Loucy (cell line): ENCODE results near the gene MYBBP1A.

Experiments used
- H2AFZ ChIP-seq: fragments of 200-600 bp; sonication (generic); 2 replicates; pipeline ENCODE4 v1.6.0; 2016; ENCODE audit warnings: antibody characterized with exemption, mild to moderate bottlenecking, low read length, moderate library complexity
- H3F3A ChIP-seq: fragments of 200-600 bp; 2 replicates; pipeline ENCODE4 v1.6.0; 2016; ENCODE audit warnings: antibody characterized with exemption, low read depth, mild to moderate bottlenecking
- H3K27me3 ChIP-seq: fragments of 200-600 bp; sonication (generic); 2 replicates; pipeline ENCODE4 v1.6.1; 2014; ENCODE audit warnings: low read length, mild to moderate bottlenecking; ENCODE audit not compliant: insufficient read depth, poor library complexity, severe bottlenecking
- H3K36me3 ChIP-seq: fragments of 200-600 bp; sonication (generic); 2 replicates; pipeline ENCODE4 v1.6.1; 2016; ENCODE audit warnings: low read length; ENCODE audit not compliant: insufficient read depth
- H3K4me1 ChIP-seq: fragments of 200-600 bp; sonication (generic); 2 replicates; pipeline ENCODE4 v1.5.1; 2014; ENCODE audit warnings: low read length, mild to moderate bottlenecking; ENCODE audit not compliant: insufficient read depth, poor library complexity, severe bottlenecking
- H3K4me2 ChIP-seq: fragments of 200-600 bp; sonication (generic); 2 replicates; pipeline ENCODE4 v1.6.0; 2014; ENCODE audit warnings: antibody characterized with exemption, low read length, low read depth, mild to moderate bottlenecking; ENCODE audit not compliant: poor library complexity, severe bottlenecking
- H3K4me3 ChIP-seq: fragments of 200-600 bp; sonication (generic); 2 replicates; pipeline ENCODE4 v1.5.1; 2014; ENCODE audit warnings: low read length, mild to moderate bottlenecking, mixed read lengths; ENCODE audit not compliant: poor library complexity, severe bottlenecking
- H3K79me2 ChIP-seq: fragments of 200-600 bp; sonication (generic); 2 replicates; pipeline ENCODE4 v1.6.1; 2014; ENCODE audit warnings: low read length; ENCODE audit not compliant: insufficient read depth
- H3K9ac ChIP-seq: fragments of 200-600 bp; sonication (generic); 2 replicates; pipeline ENCODE4 v1.6.0; 2014; ENCODE audit warnings: mild to moderate bottlenecking, low read depth, low read length, moderate library complexity; ENCODE audit not compliant: poor library complexity, severe bottlenecking
- H3K9me2 ChIP-seq: fragments of 200-600 bp; sonication (generic); replicated peaks from 2 replicates; pipeline ENCODE4 v1.6.1; 2016; ENCODE audit warnings: low read depth, low read length, mixed read lengths
- H3K9me3 ChIP-seq: fragments of 200-600 bp; sonication (generic); 2 replicates; pipeline ENCODE4 v1.6.1; 2014; ENCODE audit warnings: mild to moderate bottlenecking, antibody characterized with exemption, low read length, low read depth; ENCODE audit not compliant: insufficient read depth
- H4K20me1 ChIP-seq: fragments of 200-600 bp; sonication (generic); 2 replicates; pipeline ENCODE4 v1.6.0; 2014; ENCODE audit warnings: antibody characterized with exemption, low read length, mild to moderate bottlenecking; ENCODE audit not compliant: insufficient read depth, poor library complexity, severe bottlenecking
- CTCF ChIP-seq: fragments of 200-600 bp; sonication (generic); conservative IDR thresholded peaks from 2 replicates; pipeline ENCODE4 v1.5.1; 2014; ENCODE audit warnings: mild to moderate bottlenecking, antibody characterized with exemption, low read length
- EZH2phosphoT487 ChIP-seq: fragments of 200-600 bp; IDR thresholded peaks from 2 replicates; pipeline ENCODE4 v1.6.1; 2018; ENCODE audit warnings: antibody characterized with exemption, mild to moderate bottlenecking, moderate library complexity, borderline replicate concordance

Gene MYBBP1A

GRCh38 chr17:4498461-4499397 lies 56.5 kb downstream of the MYBBP1A start, which contains the start of gene SPNS2:
TSS of gene SPNS2 (plus strand) at chr17:4498881. CDS start at chr17:4499048, 167 bp downstream.
- Histone ChIP-seq H3K27me3 (no peaks in the 10 kb centered on the region), H2AFZ (peak within 1 kb of the TSS; percentile 83), H4K20me1 (no peaks in the 10 kb centered on the region)

DNA sequence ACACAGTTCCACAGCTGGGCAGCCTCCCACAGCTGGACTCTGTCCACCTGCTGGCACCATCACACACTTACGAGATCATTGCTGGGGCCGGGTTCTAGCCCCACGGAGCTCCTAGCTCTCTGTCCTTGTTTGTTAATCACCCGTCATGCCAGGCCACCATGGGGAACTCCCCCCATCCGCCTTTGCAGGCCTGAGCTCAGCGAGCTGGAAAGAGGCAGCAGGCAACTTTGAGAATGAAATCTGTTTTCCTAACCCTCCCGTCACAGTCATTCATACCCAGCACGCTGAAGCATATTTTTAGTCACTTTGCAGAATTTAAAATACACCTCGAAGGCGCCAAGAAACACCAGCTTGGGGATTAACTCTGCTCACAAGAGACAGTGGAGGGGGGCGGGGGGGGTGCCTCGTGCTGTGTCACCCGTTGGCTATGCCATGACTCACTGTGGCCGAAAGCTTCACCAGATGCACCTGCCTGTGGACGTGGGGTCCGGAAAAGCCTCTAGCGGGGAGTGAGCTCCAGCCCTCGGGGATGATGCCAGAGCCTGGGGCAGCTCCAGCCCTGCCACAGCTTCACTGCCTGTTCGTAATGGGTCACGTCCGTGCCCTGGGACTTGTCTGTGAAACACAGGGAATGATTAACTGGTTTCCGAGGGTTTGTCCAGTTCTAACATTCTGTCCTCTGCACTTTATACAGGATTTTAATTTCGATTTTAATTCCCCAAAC lies 57.9 kb downstream of the MYBBP1A start:
- no peak overlapping the region for H3K4me2 ChIP-seq
- no peaks in the 10 kb centered on the region for H3K9me3 ChIP-seq
- peaks cover 4% of the 10 kb centered on the region for H3F3A ChIP-seq
- no peak overlapping the region for H2AFZ ChIP-seq
- H3K27me3 ChIP-seq: no peaks in the 10 kb centered on the region
- no peak overlapping the region for H3K9ac ChIP-seq
- peaks cover 24% of the 10 kb centered on the region for H3K79me2 ChIP-seq
- H3K4me1 ChIP-seq: peaks cover 28% of the 10 kb centered on the region
- TF ChIP-seq EZH2phosphoT487 (no peak), CTCF (no peak)
- H3K9me2 ChIP-seq: no peaks in the 10 kb centered on the region
- H3K4me3 ChIP-seq: no peak overlapping the region
- H4K20me1 ChIP-seq: peaks cover 3% of the 10 kb centered on the region
- no peaks in the 10 kb centered on the region for H3K36me3 ChIP-seq

More at GRCh38 chr17:4498461-4499397, 56.5 kb downstream of the MYBBP1A start, which contains the start of gene SPNS2:
- Histone ChIP-seq H3K4me2 (peak within 1 kb of the TSS; percentile 95), H3K9ac (peak within 1 kb of the TSS; percentile 79), H3K9me3 (no peaks in the 10 kb centered on the region), H3K36me3 (no peaks in the 10 kb centered on the region), H3K4me3 (peak within 1 kb of the TSS; percentile 77), H3K9me2 (no peaks in the 10 kb centered on the region), H3K4me1 (peaks cover 40% of the 10 kb centered on the region), H3F3A (peaks cover 4% of the 10 kb centered on the region), H3K79me2 (peaks cover 39% of the 10 kb centered on the region)
- no peak for TF ChIP-seq EZH2phosphoT487
- no peak; the same call in 1 of the 2 replicates for TF ChIP-seq CTCF

DNA sequence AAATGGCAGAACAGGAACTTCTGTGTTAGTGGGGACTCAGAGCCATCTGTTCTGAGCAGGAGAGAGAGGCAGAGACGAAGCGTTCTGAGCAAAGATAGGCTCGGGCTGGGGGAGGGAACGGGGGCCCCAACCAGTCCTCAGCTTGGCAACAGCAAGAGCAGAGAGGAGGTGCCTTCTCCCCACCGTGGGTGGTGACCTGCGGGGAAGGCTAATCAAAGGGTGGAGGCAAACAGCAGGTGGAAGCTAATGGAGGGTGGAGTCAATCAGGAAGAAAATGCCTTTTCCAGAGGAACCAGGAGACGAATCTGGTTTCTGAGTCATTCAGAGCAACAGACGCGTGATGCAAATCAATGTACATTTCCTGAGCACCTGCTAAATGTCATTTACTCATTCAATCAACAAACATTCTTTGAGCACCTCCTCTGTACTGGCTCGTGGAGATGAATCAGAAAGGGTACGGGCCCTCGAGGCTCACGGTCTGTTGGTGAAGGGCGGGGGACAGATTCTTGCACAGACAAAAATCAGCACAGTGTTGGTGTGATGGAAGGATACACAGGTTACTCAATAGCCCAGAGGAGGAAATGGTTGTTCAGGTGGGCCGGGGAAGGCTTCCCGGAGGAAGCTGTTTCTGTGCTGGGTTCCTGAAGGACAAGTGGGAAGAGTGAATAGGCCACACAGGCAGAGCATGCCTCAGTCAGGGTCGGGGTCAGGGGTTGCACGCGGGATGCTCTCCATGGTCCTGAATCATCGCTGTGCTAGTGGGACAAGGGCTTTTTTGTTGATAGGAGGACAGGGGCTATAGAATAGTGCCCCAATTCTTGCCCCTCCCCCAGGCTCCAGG lies 62.2 kb downstream of the MYBBP1A start:
- H3K79me2 ChIP-seq: no peaks in the 10 kb centered on the region
- TF ChIP-seq EZH2phosphoT487: no peak
- TF ChIP-seq CTCF: no peak

More for the DNA sequence above, 62.2 kb downstream of the MYBBP1A start:
- Histone ChIP-seq H3K4me3 (no peak overlapping the region), H3K36me3 (peaks cover 17% of the 10 kb centered on the region; the same call in 1 of the 2 replicates), H4K20me1 (peaks cover 3% of the 10 kb centered on the region), H3K9me3 (no peaks in the 10 kb centered on the region), H3K9ac (no peak overlapping the region), H3K4me2 (no peak overlapping the region), H3K9me2 (no peaks in the 10 kb centered on the region), H3K4me1 (peaks cover 1% of the 10 kb centered on the region), H2AFZ (no peak overlapping the region), H3F3A (peaks cover 4% of the 10 kb centered on the region), H3K27me3 (no peaks in the 10 kb centered on the region)
